ENCODE measurements around the gene FAM20A. TPM values are rescaled to one million over a fixed set of nuclear protein-coding genes. Genes with fewer than 3 reads are reported as not detected.
"Not testable (repeated sequence)": the region's sequence is repeated elsewhere in the genome, so short reads cannot be mapped to it uniquely, and the experiment has no call there.

The FAM20A gene
- total RNA-seq, 1 experiment from 2014 or later: not detected

DNA sequence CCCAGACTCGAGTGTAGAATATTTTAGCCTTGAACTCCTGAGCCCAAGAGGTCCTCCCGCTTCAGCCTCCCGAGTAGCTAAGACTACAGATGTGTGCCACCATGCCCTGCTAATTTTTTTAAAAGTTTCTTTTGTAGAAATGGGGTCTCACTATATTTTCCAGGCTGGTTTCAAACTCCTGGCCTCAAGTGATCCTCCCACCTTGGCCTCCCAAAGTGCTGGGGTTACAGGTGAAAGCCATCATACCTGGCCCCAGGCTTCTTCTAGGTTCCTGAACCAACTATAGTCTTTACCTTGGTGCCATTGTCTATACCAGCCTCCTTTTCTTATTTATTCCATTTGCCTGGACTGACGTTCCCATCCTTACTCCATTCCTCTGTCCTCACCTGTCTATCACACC lies 106.1 kb downstream of the FAM20A start:
- DNase-seq (ENCODE audit: low read depth): no peak

DNA sequence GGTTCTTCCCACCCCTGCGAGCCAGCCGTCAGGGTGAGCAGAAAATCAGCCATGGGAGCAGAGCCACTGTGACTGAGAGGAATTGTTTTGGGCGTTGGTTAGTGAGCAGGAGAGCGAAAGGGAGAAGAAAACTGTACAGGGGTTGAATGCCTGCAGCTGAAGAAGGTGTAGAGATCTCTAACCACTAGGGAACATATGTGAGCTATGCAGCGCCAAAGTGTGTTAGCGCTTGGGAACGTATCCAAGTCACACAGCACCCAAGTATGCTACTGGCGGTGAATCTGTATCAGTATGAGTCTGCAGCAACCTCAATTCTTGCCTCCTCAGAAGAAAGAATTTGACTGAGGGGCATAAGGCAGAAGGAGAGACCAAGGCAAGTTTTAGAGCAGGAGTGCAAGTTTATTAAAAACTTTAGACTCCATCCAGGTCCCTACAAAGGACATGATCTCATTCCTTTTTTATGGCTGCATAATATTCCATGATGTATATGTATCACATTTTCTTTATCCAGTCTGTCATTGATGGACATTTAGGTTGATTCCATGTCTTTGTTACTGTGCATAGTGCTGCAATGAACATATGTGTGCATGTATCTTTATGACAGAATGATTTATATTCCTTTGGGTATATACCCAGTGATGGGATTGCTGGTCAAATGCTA lies 108.6 kb downstream of the FAM20A start:
- DNase-seq (ENCODE audit: low read depth): not testable (repeated sequence)

DNA sequence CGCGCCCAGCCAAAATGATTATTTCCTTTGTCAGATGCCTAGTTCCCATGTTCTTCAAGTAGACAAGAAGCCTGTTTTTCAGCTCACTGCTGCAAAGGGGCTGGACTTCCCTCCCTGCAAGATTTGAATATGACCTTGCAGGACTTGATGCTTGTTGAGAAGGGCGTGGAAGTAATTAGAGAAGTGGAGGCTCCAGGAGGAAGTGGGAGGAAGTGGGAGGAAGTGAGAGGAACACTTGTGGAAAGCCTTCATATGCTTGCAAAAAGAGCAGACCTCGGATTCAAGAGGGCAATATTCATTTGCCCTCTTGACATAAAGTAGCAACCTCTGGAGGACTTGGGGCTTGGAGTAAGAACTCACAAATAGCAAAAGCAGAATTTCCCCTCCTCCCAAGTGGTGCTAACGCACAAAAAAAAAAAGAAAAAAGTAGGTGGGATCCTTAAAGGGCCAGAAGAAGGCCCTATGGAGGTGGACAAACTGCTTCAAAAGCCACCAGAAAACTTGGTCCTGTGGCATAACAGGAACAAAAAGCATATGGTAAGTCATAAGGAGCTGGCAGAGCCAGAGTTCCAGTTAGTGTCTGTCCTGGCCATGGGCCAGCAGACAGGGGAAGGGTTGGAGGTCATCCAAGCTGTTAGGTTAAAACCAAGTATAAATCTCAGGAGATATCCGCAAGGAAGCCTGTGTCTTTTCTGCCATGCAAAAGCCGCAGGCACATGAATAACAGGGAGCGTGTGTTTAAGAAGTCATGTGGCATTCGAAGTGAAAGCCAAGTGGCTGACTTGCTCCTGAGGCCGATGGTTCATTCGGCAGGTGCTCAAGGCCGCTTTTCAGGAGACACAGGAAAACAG lies 109.6 kb downstream of the FAM20A start:
- DNase-seq (ENCODE audit: low read depth): no peak

DNA sequence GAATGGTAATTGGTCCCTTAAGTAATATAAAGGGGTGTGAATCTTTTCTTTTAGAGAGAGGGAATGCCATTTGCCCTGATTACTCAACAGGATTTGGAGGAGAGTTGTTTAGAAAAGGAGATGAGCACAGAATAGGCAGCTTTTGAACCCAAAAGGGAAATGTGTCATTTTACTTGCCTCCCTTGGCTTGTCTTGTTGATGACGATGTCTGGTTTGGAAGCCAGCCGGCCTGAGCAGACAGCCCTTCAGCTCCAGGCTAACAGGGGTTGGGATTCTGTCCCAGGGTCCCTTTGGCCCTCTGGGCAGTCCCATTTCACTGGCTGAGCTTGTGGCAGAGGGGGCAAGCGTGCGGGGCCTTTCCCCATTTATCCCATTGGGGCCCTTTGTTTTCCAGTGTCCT lies 111.2 kb downstream of the FAM20A start:
- no peak for DNase-seq (ENCODE audit: low read depth)

Other genes with a start within 250 kb of the FAM20A start
- gene WIPI1, start 143.9 kb downstream of the FAM20A start, total RNA-seq (2014; rRNA removed): 30.8 and 37.7 TPM in 2 replicates
- gene PRKAR1A, start 88.9 kb downstream of the FAM20A start, total RNA-seq (2014; rRNA removed): 233 and 262 TPM in 2 replicates

Data from LHCN-M2 (cell line).